ENCODE results near the gene FCF1.
A peak's percentile ranks its signal among the peaks of the same experiment; 100 is the strongest.

The FCF1 gene, protein sequence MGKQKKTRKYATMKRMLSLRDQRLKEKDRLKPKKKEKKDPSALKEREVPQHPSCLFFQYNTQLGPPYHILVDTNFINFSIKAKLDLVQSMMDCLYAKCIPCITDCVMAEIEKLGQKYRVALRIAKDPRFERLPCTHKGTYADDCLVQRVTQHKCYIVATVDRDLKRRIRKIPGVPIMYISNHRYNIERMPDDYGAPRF

DNA sequence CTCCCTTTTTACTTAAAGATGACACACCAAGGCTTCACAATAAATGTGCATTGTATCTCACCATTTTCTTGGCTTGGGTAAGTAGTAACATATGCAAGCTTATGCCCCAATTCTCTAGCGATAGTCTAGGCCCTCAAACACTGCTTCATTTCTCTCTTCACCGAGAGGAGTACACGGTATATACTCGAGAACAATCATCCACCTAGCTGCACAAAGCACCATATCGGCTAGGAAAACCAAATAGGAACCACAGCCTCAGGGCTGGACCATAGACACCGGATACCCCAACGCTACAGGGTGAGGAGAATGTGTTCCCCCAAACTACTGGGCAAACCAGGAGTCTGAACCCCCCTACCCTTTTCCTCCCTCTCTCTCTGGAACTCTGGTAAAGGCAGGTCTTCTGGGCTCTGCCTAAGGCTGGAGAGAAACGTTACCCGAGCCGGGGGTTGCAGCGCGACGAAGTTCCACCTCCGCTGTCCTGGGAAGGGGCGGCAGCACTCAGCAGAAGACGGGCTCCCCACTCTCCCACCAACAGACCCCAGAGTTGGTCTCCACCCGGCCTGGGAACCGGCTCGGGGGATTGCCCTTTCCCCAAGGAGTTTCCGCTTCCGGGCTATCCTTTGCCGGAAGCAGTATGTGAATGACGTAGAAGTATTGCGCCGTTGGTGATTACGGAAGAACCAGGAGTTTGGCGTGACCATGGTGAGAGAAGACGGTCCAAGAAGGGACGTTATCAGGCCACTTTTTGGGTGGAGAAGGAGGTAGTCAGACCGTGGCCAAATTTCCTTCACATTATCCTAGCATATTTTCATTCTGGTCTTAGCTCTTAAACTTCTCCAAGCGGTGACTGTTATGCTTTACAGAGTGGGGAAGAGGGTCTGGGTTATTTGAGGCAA lies at the start of gene FCF1, which contains the start of gene AREL1:
Gene FCF1, plus strand, starts transcription at position 646 of the 896 bp plus-strand sequence. Its CDS starts 54 bp downstream, at position 700.
Gene AREL1, minus strand, starts transcription at position 582 of the 896 bp plus-strand sequence. CDS start 27,465 bp downstream, outside the sequence.
- TF ChIP-seq, protein P1, sequence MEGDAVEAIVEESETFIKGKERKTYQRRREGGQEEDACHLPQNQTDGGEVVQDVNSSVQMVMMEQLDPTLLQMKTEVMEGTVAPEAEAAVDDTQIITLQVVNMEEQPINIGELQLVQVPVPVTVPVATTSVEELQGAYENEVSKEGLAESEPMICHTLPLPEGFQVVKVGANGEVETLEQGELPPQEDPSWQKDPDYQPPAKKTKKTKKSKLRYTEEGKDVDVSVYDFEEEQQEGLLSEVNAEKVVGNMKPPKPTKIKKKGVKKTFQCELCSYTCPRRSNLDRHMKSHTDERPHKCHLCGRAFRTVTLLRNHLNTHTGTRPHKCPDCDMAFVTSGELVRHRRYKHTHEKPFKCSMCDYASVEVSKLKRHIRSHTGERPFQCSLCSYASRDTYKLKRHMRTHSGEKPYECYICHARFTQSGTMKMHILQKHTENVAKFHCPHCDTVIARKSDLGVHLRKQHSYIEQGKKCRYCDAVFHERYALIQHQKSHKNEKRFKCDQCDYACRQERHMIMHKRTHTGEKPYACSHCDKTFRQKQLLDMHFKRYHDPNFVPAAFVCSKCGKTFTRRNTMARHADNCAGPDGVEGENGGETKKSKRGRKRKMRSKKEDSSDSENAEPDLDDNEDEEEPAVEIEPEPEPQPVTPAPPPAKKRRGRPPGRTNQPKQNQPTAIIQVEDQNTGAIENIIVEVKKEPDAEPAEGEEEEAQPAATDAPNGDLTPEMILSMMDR (IDR thresholded peaks at IDR 0.05; ENCODE audit: extremely low read depth, insufficient read depth, missing control alignments): no peak
- in situ Hi-C loops (cut with MboI; ENCODE audit: low pct_unique_long_range_greater_than_20kb, low sequenced_read_pairs, unreplicated experiment): no loop called here
- DNase-seq (ENCODE audit: low spot score): peak; percentile 92

DNA sequence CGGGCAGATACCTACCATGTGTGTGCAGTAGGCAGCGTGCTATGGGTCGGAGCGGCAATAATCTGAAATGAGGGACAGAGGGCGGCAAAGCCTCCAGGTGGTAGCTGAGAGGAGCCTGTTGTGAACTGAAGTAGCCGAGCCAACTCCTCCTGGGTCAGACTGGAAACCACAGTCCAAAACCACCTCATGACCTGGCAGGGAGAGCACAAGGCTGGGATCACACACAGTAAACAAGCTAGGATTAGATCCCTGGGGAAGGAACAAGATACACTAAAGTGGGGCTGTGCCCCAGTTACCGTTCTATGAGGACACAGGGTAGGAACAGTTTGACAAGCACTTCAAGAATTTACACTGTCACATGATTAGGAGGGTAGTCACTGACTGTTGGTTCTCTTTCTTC lies 49.1 kb upstream of the FCF1 start:
- in situ Hi-C loops (cut with MboI; ENCODE audit: low pct_unique_long_range_greater_than_20kb, low sequenced_read_pairs, unreplicated experiment): no loop called here
- no peak for DNase-seq (ENCODE audit: low spot score)
- TF ChIP-seq, protein P1 (IDR thresholded peaks at IDR 0.05; ENCODE audit: extremely low read depth, insufficient read depth, missing control alignments): no peak

DNA sequence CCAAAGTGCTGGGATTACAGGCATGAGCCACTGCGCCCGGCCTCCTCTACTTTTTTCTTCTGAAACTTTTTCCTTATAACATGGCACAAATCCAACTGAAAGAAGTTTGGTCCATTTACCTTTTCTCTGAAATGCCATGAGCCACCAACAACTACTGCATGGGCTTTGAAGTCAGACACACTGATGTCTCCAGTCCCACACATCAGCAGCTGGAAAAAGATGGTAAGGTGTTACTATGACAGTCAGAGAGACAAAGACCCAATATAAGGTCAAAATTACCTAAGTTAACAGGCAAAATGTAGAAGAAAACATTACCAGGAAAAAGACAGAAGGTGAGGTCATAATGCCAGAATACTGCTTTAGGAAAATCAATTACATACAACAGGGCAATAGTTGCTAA lies 48.2 kb upstream of the FCF1 start:
- in situ Hi-C loops (cut with MboI; ENCODE audit: low pct_unique_long_range_greater_than_20kb, low sequenced_read_pairs, unreplicated experiment): no loop called here
- DNase-seq (ENCODE audit: low spot score): no peak
- TF ChIP-seq, protein P1 (IDR thresholded peaks at IDR 0.05; ENCODE audit: extremely low read depth, insufficient read depth, missing control alignments): no peak

DNA sequence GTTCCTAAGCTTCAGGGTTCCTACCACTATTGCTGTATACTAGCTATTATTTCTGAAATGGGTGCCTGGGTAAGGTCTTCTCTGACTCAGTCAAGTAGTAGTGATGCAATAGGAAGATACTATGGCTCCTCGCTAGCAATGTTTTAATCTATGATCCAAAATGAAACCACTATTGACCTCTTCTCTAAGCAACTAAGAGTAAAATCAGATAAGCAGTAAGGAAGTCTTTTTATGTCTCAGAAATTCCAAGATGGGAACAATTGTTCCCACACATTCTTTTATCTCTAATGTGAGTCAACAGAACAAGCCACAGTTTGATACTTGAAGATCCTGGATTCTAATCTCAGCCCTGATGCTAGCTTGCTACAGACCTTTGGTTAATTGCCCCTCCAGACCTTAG lies 45.2 kb upstream of the FCF1 start:
- TF ChIP-seq, protein P1 (IDR thresholded peaks at IDR 0.05; ENCODE audit: extremely low read depth, insufficient read depth, missing control alignments): no peak
- in situ Hi-C loops (cut with MboI; ENCODE audit: low pct_unique_long_range_greater_than_20kb, low sequenced_read_pairs, unreplicated experiment): no loop called here
- no peak for DNase-seq (ENCODE audit: low spot score)

DNA sequence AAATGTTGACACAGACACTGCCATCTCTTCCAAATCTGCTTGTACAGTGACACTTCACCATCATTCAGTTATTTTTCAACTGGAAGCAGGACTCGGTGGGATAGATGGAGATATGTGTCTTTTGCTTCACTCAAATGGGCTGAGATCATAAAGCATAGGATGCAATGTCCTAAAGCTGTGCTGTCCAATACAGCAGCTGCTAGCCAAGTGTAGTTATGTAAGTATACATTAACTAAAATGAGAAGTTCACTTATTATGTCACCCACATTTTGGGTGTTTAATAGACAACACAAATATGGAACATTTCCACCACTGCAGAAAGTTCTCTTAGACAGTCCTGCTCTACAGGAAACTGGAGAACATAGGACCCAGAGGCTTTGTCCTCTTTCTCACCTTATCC lies 43.7 kb upstream of the FCF1 start:
- DNase-seq (ENCODE audit: low spot score): no peak
- TF ChIP-seq, protein P1 (IDR thresholded peaks at IDR 0.05; ENCODE audit: extremely low read depth, insufficient read depth, missing control alignments): no peak
- in situ Hi-C loops (cut with MboI; ENCODE audit: low pct_unique_long_range_greater_than_20kb, low sequenced_read_pairs, unreplicated experiment): no loop called here

DNA sequence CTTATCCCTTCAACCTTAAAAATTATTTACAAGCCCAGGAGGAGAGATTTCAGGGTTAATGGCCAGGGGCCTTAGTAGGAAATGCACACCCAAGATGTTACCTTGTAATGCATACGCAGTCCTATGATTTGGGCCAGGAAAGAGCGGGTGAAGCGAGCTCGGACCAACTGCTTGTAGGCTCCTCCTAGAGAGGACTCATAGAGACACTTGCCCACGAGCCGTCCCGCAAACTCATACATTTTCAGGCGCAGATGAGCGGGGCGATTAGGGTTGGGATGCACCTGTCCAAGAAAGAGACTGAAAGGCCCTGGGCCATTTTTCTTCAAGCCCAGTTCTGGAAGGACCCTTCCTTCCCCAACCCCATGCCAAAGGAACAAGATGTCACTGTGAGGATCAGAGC lies 43.1 kb upstream of the FCF1 start:
- in situ Hi-C loops (cut with MboI; ENCODE audit: low pct_unique_long_range_greater_than_20kb, low sequenced_read_pairs, unreplicated experiment): no loop called here
- TF ChIP-seq, protein P1 (IDR thresholded peaks at IDR 0.05; ENCODE audit: extremely low read depth, insufficient read depth, missing control alignments): no peak
- no peak for DNase-seq (ENCODE audit: low spot score)
